ENCODE data around the gene SMIM28.

Gene SMIM28

GRCh38 chr6:138410972-138411880 is 33.5 kb downstream of the SMIM28 start:
- no peak overlapping the region for H3K4me3 ChIP-seq (replicated peaks; ENCODE audit: low read depth, low read length)
- TF ChIP-seq, protein P1, sequence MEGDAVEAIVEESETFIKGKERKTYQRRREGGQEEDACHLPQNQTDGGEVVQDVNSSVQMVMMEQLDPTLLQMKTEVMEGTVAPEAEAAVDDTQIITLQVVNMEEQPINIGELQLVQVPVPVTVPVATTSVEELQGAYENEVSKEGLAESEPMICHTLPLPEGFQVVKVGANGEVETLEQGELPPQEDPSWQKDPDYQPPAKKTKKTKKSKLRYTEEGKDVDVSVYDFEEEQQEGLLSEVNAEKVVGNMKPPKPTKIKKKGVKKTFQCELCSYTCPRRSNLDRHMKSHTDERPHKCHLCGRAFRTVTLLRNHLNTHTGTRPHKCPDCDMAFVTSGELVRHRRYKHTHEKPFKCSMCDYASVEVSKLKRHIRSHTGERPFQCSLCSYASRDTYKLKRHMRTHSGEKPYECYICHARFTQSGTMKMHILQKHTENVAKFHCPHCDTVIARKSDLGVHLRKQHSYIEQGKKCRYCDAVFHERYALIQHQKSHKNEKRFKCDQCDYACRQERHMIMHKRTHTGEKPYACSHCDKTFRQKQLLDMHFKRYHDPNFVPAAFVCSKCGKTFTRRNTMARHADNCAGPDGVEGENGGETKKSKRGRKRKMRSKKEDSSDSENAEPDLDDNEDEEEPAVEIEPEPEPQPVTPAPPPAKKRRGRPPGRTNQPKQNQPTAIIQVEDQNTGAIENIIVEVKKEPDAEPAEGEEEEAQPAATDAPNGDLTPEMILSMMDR (IDR thresholded peaks at IDR 0.05; ENCODE audit: low read depth, low read length, missing control alignments), result no peak
- DNase-seq (ENCODE audit: extremely low read depth, low read depth), result peak; percentile 44

- TF ChIP-seq, protein P1 (IDR thresholded peaks at IDR 0.05; ENCODE audit: low read depth, low read length, missing control alignments), result no peak
- H3K4me3 ChIP-seq (replicated peaks; ENCODE audit: low read depth, low read length), result no peak overlapping the region
- no peak for DNase-seq (ENCODE audit: extremely low read depth, low read depth)
Observed at GRCh38 chr6:138415125-138415524, 37.4 kb downstream of the SMIM28 start.

DNA sequence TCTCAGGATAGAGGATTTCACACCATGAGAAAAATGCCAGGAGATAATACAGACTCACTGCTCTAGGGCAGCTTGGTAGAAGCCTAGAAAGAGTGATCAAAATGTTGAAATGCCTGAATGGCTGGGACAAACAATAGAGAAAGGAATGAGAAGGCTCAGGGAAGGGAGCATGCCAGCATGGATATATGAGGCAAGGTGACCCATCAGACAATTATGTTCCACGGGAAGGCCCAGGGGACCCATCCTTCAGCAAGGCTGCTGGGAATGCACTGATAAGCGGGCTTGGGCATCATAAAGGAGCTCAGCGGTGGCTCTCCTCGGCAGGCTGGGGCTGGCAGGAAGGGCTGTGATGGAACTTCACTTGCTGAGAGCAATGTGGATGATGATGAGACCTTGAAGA is 38.5 kb downstream of the SMIM28 start:
- TF ChIP-seq, protein P1 (IDR thresholded peaks at IDR 0.05; ENCODE audit: low read depth, low read length, missing control alignments), result no peak

DNA sequence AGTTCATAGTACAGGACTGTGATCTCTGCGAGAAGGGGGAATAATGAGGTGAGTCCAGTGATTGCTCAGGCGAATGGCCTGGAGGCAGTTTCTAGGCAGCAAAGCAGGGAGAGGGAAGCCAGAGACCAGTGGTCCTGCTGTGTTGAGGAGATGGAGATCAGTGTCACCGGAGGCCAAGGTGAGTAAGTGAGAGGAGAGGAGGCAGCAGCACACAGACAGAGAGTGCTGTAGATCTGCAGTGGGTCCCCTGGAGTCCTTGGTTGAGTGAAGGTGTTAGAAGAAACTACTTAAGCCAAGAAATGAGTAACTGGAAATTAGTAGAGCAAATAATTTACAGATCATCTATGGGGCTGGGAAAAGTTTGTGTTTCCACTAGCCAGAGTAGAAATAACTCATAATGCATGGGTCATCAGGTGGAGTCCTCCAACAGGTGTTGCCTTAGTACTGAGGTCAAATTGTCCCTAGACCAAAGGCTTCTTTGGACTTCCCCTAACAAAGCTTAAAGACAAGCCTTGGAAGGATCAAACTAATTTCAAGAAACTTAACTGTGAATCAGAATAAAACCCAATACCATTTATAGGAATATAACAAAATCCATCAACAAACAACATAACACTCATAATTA is 39.9 kb downstream of the SMIM28 start:
- TF ChIP-seq, protein P1 (IDR thresholded peaks at IDR 0.05; ENCODE audit: low read depth, low read length, missing control alignments), result no peak
- no peak overlapping the region for H3K4me3 ChIP-seq (replicated peaks; ENCODE audit: low read depth, low read length)
- no peak for DNase-seq (ENCODE audit: extremely low read depth, low read depth)

More for the DNA sequence above, 38.5 kb downstream of the SMIM28 start:
- no peak for DNase-seq (ENCODE audit: extremely low read depth, low read depth)
- H3K4me3 ChIP-seq (replicated peaks; ENCODE audit: low read depth, low read length), result no peak overlapping the region

DNA sequence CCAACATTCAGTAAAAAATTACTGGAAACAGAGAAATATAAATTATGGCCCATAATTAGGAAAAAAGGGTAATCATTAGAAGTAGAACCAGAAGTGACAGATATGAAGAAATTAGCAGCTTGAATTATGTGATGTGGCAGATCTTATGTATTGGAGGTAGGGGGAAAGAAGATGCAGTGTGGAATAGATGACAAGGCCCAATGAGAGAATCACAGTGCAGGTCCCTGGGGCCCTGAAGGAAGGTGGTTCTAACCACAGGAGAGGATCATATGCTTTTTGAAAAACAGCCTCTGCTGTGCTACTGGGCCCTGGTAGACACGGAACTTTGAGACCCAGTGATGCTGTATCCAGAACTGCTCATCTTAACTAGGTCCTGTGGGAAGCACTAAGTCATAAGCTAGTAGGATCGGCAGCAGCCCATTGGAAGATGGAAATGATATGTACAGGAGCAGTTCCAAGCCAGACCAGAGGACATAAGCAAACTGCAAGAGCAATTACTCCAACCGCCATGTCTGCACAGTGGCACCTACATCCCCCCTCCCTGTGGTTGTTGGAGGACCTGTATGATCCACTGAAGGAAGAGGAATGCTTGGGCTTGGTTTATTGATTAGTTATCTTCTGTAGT is 40.5 kb downstream of the SMIM28 start:
- no peak overlapping the region for H3K4me3 ChIP-seq (replicated peaks; ENCODE audit: low read depth, low read length)
- no peak for DNase-seq (ENCODE audit: extremely low read depth, low read depth)
- TF ChIP-seq, protein P1 (IDR thresholded peaks at IDR 0.05; ENCODE audit: low read depth, low read length, missing control alignments), result no peak

DNA sequence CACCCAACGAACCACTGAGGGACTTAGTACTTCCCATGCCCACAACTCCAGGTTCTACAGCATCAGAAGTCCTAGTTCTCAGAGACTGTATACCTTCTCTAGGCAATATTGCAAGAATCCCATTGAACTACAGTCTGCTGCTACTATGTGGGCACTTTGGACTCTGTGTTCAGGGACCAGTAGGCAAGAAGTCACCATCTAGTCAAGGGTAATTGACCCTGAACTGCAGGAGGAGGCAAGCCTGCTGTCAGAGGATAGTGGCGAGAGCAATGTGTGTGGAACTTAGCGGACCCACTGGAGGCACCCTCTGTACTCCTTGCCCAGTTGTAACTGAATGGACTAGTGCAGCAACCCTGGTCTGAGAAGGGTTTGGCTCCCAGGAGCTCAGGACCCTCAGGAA is 42.1 kb downstream of the SMIM28 start:
- DNase-seq (ENCODE audit: extremely low read depth, low read depth), result no peak
- TF ChIP-seq, protein P1 (IDR thresholded peaks at IDR 0.05; ENCODE audit: low read depth, low read length, missing control alignments), result no peak
- no peak overlapping the region for H3K4me3 ChIP-seq (replicated peaks; ENCODE audit: low read depth, low read length)
